Activated CD4-positive, alpha-beta T cell treated with anti-CD3 and anti-CD28 coated beads, Interleukin-2, amount 50 U/mL, for 24 hours (primary cell): ENCODE measurements around the gene EMC7.
A peak's percentile ranks its signal among the peaks of the same experiment; 100 is the strongest.
"Not testable (repeated sequence)": the region's sequence is repeated elsewhere in the genome, so short reads cannot be mapped to it uniquely, and the experiment has no call there.

Experiments used
- DNase-seq, 2 donors: peaks; one replicate each; pipeline ENCODE4 v3.0.0-alpha.2; 2020; ENCODE audit warnings: low read depth in 1 of 2, low spot score in 1 of 2

Gene EMC7

GRCh38 chr15:34101366-34102174 is at the start of gene EMC7, which contains the start of gene PGBD4:
Gene EMC7 (minus strand): TSS chr15:34101862. CDS start chr15:34101839, 23 bp downstream.
Gene PGBD4 (plus strand): TSS chr15:34102083. CDS start chr15:34102532, 449 bp downstream.
- DNase-seq: peak; percentile 99

- DNase-seq: no peak
Measured at GRCh38 chr15:34147371-34148140, 45.9 kb upstream of the EMC7 start.

- DNase-seq: no peak
Measured at GRCh38 chr15:34133511-34133910, 31.8 kb upstream of the EMC7 start.

GRCh38 chr15:34132881-34133280 is 31.2 kb upstream of the EMC7 start:
- DNase-seq: no peak

GRCh38 chr15:34128898-34129297 is 27.2 kb upstream of the EMC7 start:
- DNase-seq: no peak

GRCh38 chr15:34126522-34126921 is 24.9 kb upstream of the EMC7 start:
- no peak for DNase-seq

- DNase-seq: no peak
Measured at GRCh38 chr15:34125945-34126344, 24.3 kb upstream of the EMC7 start.

GRCh38 chr15:34124651-34125050 is 23.0 kb upstream of the EMC7 start:
- DNase-seq: no peak

GRCh38 chr15:34122771-34123183 is 21.1 kb upstream of the EMC7 start:
- no peak for DNase-seq

GRCh38 chr15:34121786-34122185 is 20.1 kb upstream of the EMC7 start:
- DNase-seq: not testable (repeated sequence)

GRCh38 chr15:34120420-34120819 is 18.8 kb upstream of the EMC7 start:
- not testable (repeated sequence) for DNase-seq

GRCh38 chr15:34119291-34119690 is 17.6 kb upstream of the EMC7 start:
- no peak for DNase-seq

- DNase-seq: no peak
Measured at GRCh38 chr15:34116620-34117019, 15.0 kb upstream of the EMC7 start.

- DNase-seq: no peak
Measured at GRCh38 chr15:34114739-34115138, 13.1 kb upstream of the EMC7 start.

GRCh38 chr15:34114215-34114614 is 12.6 kb upstream of the EMC7 start:
- DNase-seq: no peak

GRCh38 chr15:34111488-34111887 is 9.8 kb upstream of the EMC7 start:
- no peak for DNase-seq

GRCh38 chr15:34109797-34110663 is 8.4 kb upstream of the EMC7 start:
- DNase-seq: no peak

GRCh38 chr15:34107315-34107714 is 5.7 kb upstream of the EMC7 start:
- no peak for DNase-seq

GRCh38 chr15:34106423-34106822 is 4.8 kb upstream of the EMC7 start:
- no peak for DNase-seq

GRCh38 chr15:34102175-34102925 is 688 bp upstream of the EMC7 start:
- DNase-seq: no peak

GRCh38 chr15:34099914-34100313 is 1.7 kb downstream of the EMC7 start:
- no peak for DNase-seq
